Endothelial cell of umbilical vein (primary cell): Measurements from ENCODE around the gene GLP1R. TPM values are rescaled to one million over a fixed set of nuclear protein-coding genes. Genes with fewer than 3 reads are reported as not detected.

Experiments
- BruUV-seq: library from RNA; stranded (reverse); fragments of 400-500 nt; replicated peaks from 2 replicates; lab custom pipeline; 2021; lab: Mats Ljungman, UMichigan
- CTCF ChIA-PET: fragments of 300-600, 350-600 bp; sonication (Branson Sonifier 250); formaldehyde crosslinking; loops from one replicate; lab custom pipeline; 2021; ENCODE audit warnings: antibody characterized with exemption, inconsistent platforms; lab: Charles Lee
- POLR2A ChIA-PET: fragments of 300-600, 350-600 bp; sonication (Branson Sonifier 250); formaldehyde crosslinking; loops from one replicate; lab custom pipeline; 2021; ENCODE audit warnings: antibody characterized with exemption, inconsistent platforms; lab: Charles Lee
- DNase-seq: peaks from one replicate; pipeline ENCODE4 v3.0.0-alpha.2; 2011; ENCODE audit warnings: low read depth, low spot score
- FAIRE-seq: peaks from 2 replicates; lab custom pipeline; 2011; peaks lifted over from hg19 to GRCh38; lab: Jason Lieb, UNC
- H2AFZ ChIP-seq: 2 replicates; pipeline ENCODE4 v1.6.0; 2012; ENCODE audit warnings: low read depth, low read length, control low read depth, inconsistent platforms
- H3K27ac ChIP-seq: 2 replicates; pipeline ENCODE4 v1.5.1; 2011; ENCODE audit warnings: low read depth, mild to moderate bottlenecking, control low read depth, low read length, moderate library complexity; ENCODE audit not compliant: insufficient read depth
- H3K27me3 ChIP-seq, 2 experiments: 2 replicates each; pipeline versions ENCODE4 v1.6.0 to v1.6.1; 2011; ENCODE audit warnings: low read length in 2 of 2, mixed read lengths in 1 of 2; ENCODE audit not compliant: control insufficient read depth in 2 of 2, insufficient read depth in 2 of 2
- H3K36me3 ChIP-seq, 2 experiments: 2 replicates in 1 of 2; 3 replicates in 1 of 2; pipeline ENCODE4 v1.5.1; 2011; ENCODE audit warnings: low read length in 2 of 2, mild to moderate bottlenecking in 1 of 2, moderate library complexity in 1 of 2; ENCODE audit not compliant: control insufficient read depth in 2 of 2, insufficient read depth in 2 of 2; ENCODE audit errors: extremely low read depth in 1 of 2
- H3K4me1 ChIP-seq: 3 replicates; pipeline ENCODE4 v1.5.1; 2011; ENCODE audit warnings: mild to moderate bottlenecking, low read length; ENCODE audit not compliant: control insufficient read depth, insufficient read depth; ENCODE audit errors: extremely low read depth
- H3K4me2 ChIP-seq: 2 replicates; pipeline ENCODE4 v1.6.1; 2011; ENCODE audit warnings: low read length, control low read depth, mixed read lengths; ENCODE audit not compliant: insufficient read depth
- H3K4me3 ChIP-seq, 3 experiments: fragments of 200-600 bp in 1 of 3; sonication (generic), shearing (Covaris generic) in 1 of 3; replicated peaks in 1 of 3; 2 replicates each; pipeline ENCODE4 v1.5.1; 2011 to 2016; ENCODE audit warnings: control low read depth in 3 of 3, low read length in 3 of 3, mild to moderate bottlenecking in 2 of 3, inconsistent platforms in 1 of 3, low read depth in 1 of 3, moderate library complexity in 1 of 3; ENCODE audit not compliant: insufficient read depth in 1 of 3
- H3K79me2 ChIP-seq: 2 replicates; pipeline ENCODE4 v1.6.0; 2012; ENCODE audit warnings: low read length, inconsistent platforms; ENCODE audit not compliant: control insufficient read depth, insufficient read depth
- H3K9ac ChIP-seq: replicated peaks from 2 replicates; pipeline ENCODE3; 2011; ENCODE audit warnings: low read length, control low read depth; ENCODE audit not compliant: insufficient read depth; ENCODE audit errors: extremely low read depth
- H3K9me1 ChIP-seq: replicated peaks from 3 replicates; pipeline ENCODE4 v1.6.0; 2011; ENCODE audit warnings: mild to moderate bottlenecking, low read length; ENCODE audit not compliant: control insufficient read depth, insufficient read depth; ENCODE audit errors: extremely low read depth
- H3K9me3 ChIP-seq: replicated peaks from 2 replicates; pipeline ENCODE4 v1.5.1; 2012; ENCODE audit warnings: low read length, inconsistent platforms; ENCODE audit not compliant: control insufficient read depth, insufficient read depth
- H4K20me1 ChIP-seq: replicated peaks from 2 replicates; pipeline ENCODE3; 2011; ENCODE audit warnings: mild to moderate bottlenecking, low read length; ENCODE audit not compliant: control insufficient read depth, insufficient read depth; ENCODE audit errors: extremely low read depth
- CTCF ChIP-seq, 2 donors: IDR thresholded peaks; 1 replicate in 1 of 2; 2 replicates in 1 of 2; pipeline ENCODE4 v1.5.1; 2011; ENCODE audit warnings: low read length in 2 of 2, mild to moderate bottlenecking in 2 of 2, moderate library complexity in 2 of 2, control low read depth in 1 of 2, inconsistent platforms in 1 of 2, low read depth in 1 of 2; ENCODE audit not compliant: insufficient read depth in 1 of 2; ENCODE audit errors: extremely low read depth in 1 of 2
- EZH2 ChIP-seq: IDR thresholded peaks from 2 replicates; pipeline ENCODE4 v1.6.1; 2012; ENCODE audit warnings: borderline replicate concordance, low read depth, mild to moderate bottlenecking, moderate library complexity, low read length, inconsistent platforms; ENCODE audit not compliant: severe bottlenecking
- FOS ChIP-seq: IDR thresholded peaks from 2 replicates; pipeline ENCODE4 v1.6.1; 2011; ENCODE audit warnings: mild to moderate bottlenecking, low read length, moderate library complexity, borderline replicate concordance; ENCODE audit not compliant: insufficient read depth
- GATA2 ChIP-seq: IDR thresholded peaks from 2 replicates; pipeline ENCODE4 v1.7.0; 2011; ENCODE audit warnings: low read depth, mild to moderate bottlenecking, moderate library complexity, mixed read lengths, low read length; ENCODE audit not compliant: insufficient read length, insufficient read depth
- JUN ChIP-seq: IDR thresholded peaks from 2 replicates; pipeline ENCODE4 v1.6.1; 2011; ENCODE audit warnings: borderline replicate concordance, low read depth; ENCODE audit not compliant: insufficient read length, insufficient read depth
- MAX ChIP-seq: IDR thresholded peaks from 2 replicates; pipeline ENCODE4 v1.6.1; 2011; ENCODE audit not compliant: insufficient read depth, insufficient read length
- MYC ChIP-seq: IDR thresholded peaks from one replicate; pipeline ENCODE4 v1.6.1; 2011; ENCODE audit warnings: mild to moderate bottlenecking, low read depth, low read length
- POLR2A ChIP-seq: IDR thresholded peaks from 2 replicates; pipeline ENCODE4 v1.6.1; 2012; ENCODE audit warnings: low read depth, mild to moderate bottlenecking, control low read depth, low read length
- POLR2AphosphoS5 ChIP-seq: IDR thresholded peaks from 2 replicates; pipeline ENCODE4 v1.6.1; 2012; ENCODE audit warnings: low read depth, mild to moderate bottlenecking, control low read depth, low read length, moderate library complexity; ENCODE audit not compliant: insufficient read depth
- dilution Hi-C: fragments of 300-500 bp; cut with MboI; formaldehyde crosslinking; loops from one replicate; pipeline ENCODE4 v1.15.0; 2019; ENCODE audit warnings: low sequenced_read_pairs; ENCODE audit not compliant: extremely low pct_ligation_motif_present
- intact Hi-C: fragments of 100-400 bp; cut with micrococcal nuclease; formaldehyde crosslinking; loops from one replicate; pipeline ENCODE4 v1.10.0; 2022
- polyA plus RNA-seq, 4 experiments: library from polyadenylated mRNA; depleted of rRNA in 3 of 4; stranded (reverse) in 3 of 4; unstranded in 1 of 4; fragments of >200 nt; gene quantifications; 2 replicates each; pipeline versions ENCODE4 v1.2.1 to v1.2.3, GENCODE V29; 2011 to 2012; ENCODE audit warnings: missing spikeins in 1 of 4
- total RNA-seq: library from RNA; stranded (reverse); gene quantifications from 2 replicates; pipeline ENCODE4 v1.2.3, GENCODE V29; 2021

GLP1R gene
- total and polyA plus RNA-seq, 2 donors (not counting 3 experiments of a cell fraction or from before 2014, with no cell fraction given) = not detected

GRCh38 chr6:39018103-39018502, 30.5 kb upstream of the GLP1R start:
- BruUV-seq = no TSS peak
- dilution Hi-C loops (no loop called here), intact Hi-C loops (no loop called here)
- FAIRE-seq (no peak), DNase-seq (no peak)
- Histone ChIP-seq H3K36me3 (no peaks in the 10 kb centered on the region), H4K20me1 (no peaks in the 10 kb centered on the region), H3K9me3 (no peaks in the 10 kb centered on the region), H2AFZ (no peak overlapping the region), H3K4me2 (no peak overlapping the region), H3K9me1 (no peaks in the 10 kb centered on the region), H3K9ac (no peak overlapping the region), H3K79me2 (no peaks in the 10 kb centered on the region), H3K27ac (no peak overlapping the region), H3K4me3 (no peak overlapping the region), H3K4me1 (no peaks in the 10 kb centered on the region), H3K27me3 (no peaks in the 10 kb centered on the region)
- no peak for TF ChIP-seq POLR2AphosphoS5
- no peak for TF ChIP-seq GATA2
- no peak for TF ChIP-seq CTCF (IDR thresholded peaks at IDR 0.05; ENCODE audit: extremely low read depth in 1 of 2, insufficient read depth in 1 of 2, low read depth in 1 of 2, low read length in 2 of 2)
- no peak for TF ChIP-seq EZH2
- TF ChIP-seq MAX = no peak
- no peak for TF ChIP-seq POLR2A
- no peak for TF ChIP-seq JUN
- TF ChIP-seq FOS = no peak
- no peak for TF ChIP-seq MYC
- ChIA-PET CTCF (interaction anchor here (1.2 kb wide), 1 partner anchor 8 kb away, joined by 5 read pairs; no protein-coding TSS in a partner anchor), POLR2A (interaction anchor here (0.6 kb wide), 1 partner anchor 286 kb away, joined by 3 read pairs; no protein-coding TSS in a partner anchor)
